Stimulated activated CD8-positive, alpha-beta memory T cell treated with anti-CD3 and anti-CD28 coated beads, Interleukin-4, amount 100 ng/mL, for 24 hours (primary cell): ENCODE data around the gene POLR1F.
"Not testable (repeated sequence)": the region's sequence is repeated elsewhere in the genome, so short reads cannot be mapped to it uniquely, and the experiment has no call there.

ENCODE experiments used
- DNase-seq: peaks from one replicate; pipeline ENCODE4 v3.0.0-alpha.2; 2020; ENCODE audit warnings: low read depth

The POLR1F gene, protein sequence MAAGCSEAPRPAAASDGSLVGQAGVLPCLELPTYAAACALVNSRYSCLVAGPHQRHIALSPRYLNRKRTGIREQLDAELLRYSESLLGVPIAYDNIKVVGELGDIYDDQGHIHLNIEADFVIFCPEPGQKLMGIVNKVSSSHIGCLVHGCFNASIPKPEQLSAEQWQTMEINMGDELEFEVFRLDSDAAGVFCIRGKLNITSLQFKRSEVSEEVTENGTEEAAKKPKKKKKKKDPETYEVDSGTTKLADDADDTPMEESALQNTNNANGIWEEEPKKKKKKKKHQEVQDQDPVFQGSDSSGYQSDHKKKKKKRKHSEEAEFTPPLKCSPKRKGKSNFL

GRCh38 chr7:19708397-19709248, at the start of gene POLR1F:
Gene POLR1F, minus strand, starts transcription at chr7:19709037. Its CDS starts 21 bp downstream, at chr7:19709016.
- peak; percentile 88 for DNase-seq

- no peak for DNase-seq
Measured at GRCh38 chr7:19754521-19755116, 45.8 kb upstream of the POLR1F start.

- DNase-seq: no peak
Measured at GRCh38 chr7:19752020-19752419, 43.2 kb upstream of the POLR1F start.

GRCh38 chr7:19749658-19750057, 40.8 kb upstream of the POLR1F start:
- no peak for DNase-seq

DNA sequence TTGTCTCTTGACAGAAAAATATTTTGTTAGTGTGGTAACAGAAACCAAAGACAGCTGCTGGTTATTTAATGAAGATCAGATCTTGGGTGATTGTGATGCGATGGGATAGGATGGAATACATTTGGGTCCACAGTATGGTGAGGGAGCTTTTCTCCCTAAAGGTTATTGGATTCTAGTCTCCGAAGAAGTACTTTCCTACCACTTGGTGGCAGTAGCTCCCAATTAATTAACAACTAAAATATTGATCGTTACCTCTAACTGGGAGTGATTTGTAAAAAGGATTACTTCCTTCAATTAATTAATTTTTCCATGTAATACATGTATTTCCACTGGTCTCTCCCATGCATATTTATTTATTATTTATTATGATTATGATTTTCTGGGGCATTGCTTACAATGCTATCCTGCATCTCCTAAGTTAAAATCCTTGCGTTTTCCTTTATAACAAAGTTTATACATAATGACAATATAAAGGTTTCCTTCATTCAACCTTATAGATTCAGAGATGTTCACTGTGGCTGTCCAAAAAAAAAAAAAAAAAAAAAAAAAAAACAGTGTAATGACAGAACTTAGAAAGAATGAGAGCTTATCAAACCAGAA, 39.0 kb upstream of the POLR1F start:
- no peak for DNase-seq

- DNase-seq: no peak
Measured at GRCh38 chr7:19744075-19744474, 35.2 kb upstream of the POLR1F start.

DNA sequence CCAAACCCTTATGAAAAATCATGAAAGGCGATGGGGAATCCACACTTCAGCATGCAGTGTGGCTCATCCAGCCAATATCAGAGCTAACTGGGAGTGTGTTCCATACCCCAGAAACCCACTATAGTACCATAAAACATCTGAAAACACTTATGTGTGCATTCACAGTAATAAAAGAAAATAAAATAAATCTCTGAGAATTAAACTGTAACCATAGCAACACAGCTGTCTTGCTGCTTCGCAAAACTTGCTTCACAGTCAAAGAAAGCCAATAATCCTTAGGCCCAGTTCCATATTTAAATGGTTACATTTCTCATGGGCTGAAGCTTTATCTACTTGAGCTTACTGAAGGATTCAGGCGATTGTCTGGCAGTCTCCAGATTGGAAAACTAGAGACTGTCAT, 19.9 kb upstream of the POLR1F start:
- no peak for DNase-seq

GRCh38 chr7:19725770-19726169, 16.9 kb upstream of the POLR1F start:
- DNase-seq: no peak

GRCh38 chr7:19715499-19715898, 6.7 kb upstream of the POLR1F start:
- DNase-seq: no peak

DNA sequence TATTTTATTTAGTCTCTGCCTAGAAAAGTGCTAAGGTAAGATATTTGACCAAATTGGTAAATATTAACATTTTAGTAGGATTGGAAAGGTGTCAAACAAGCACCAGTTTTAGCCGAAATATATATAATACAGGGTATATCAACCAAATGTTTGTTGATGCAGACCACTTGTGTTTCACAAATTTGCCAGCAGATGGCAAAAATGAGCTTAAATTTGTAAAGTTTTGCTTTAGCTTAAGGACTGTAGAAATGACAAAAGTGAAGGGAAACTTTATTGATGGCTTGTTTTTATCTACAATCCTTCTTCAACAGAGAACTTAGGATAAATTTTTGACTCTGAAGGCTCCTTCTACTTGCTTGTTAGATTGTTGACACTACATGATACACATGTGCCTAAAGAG, 4.8 kb upstream of the POLR1F start:
- peak; percentile 20 for DNase-seq

- DNase-seq: no peak
Measured at GRCh38 chr7:19709249-19709578, 377 bp upstream of the POLR1F start.

GRCh38 chr7:19707240-19707639, 1.6 kb downstream of the POLR1F start:
- DNase-seq: no peak

- no peak for DNase-seq
Measured at GRCh38 chr7:19705663-19706062, 3.2 kb downstream of the POLR1F start.

GRCh38 chr7:19701471-19701870, 7.4 kb downstream of the POLR1F start:
- no peak for DNase-seq

DNA sequence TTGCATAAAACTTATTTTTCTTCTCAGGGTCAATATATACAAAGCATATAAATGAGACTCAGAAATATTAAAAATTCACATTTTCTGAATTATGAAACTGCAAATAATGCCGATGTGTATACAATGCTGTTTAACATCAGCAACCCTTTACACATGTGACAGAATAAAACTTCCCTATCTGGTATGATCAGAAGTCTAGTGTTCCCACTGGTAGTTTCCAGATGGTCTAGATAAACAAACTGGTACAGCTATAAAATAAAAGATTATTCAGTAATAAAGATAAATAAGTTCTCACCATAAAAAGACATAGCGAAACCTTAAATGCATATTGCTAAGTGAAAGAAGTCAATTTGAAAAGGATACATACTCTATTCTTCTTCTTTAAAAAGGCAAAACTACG, 7.9 kb downstream of the POLR1F start:
- DNase-seq: no peak

DNA sequence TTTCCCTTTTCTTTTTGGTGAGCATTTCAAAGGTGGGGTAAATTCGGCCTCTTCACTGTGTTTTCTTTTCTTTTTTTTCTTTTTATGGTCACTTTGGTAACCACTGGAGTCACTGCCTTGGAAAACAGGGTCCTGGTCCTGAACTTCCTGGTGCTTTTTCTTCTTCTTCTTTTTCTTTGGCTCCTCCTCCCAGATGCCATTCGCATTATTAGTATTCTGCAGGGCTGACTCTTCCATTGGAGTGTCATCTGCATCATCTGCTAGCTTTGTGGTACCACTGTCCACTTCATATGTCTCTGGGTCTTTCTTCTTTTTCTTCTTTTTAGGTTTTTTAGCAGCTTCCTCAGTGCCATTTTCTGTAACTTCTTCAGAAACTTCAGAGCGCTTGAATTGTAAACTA, 10.5 kb downstream of the POLR1F start:
- DNase-seq: no peak

DNA sequence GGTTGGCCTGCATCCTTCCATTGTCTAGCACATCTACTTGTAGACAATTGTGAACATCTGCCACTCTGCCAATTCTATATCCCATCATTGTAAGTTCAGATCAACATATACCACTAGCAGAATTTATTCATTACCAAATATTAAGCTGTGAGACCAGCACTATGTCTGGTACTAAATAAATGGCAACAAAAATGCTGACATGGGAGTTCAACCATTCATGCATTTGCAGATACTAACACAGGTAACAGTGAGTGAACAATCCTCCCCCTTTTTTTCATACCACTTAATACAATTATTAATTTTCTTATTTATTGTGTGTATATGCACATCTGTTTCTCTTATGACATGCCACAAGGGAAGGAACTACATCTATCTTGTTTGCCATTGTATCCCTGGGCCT, 11.9 kb downstream of the POLR1F start:
- no peak for DNase-seq

DNA sequence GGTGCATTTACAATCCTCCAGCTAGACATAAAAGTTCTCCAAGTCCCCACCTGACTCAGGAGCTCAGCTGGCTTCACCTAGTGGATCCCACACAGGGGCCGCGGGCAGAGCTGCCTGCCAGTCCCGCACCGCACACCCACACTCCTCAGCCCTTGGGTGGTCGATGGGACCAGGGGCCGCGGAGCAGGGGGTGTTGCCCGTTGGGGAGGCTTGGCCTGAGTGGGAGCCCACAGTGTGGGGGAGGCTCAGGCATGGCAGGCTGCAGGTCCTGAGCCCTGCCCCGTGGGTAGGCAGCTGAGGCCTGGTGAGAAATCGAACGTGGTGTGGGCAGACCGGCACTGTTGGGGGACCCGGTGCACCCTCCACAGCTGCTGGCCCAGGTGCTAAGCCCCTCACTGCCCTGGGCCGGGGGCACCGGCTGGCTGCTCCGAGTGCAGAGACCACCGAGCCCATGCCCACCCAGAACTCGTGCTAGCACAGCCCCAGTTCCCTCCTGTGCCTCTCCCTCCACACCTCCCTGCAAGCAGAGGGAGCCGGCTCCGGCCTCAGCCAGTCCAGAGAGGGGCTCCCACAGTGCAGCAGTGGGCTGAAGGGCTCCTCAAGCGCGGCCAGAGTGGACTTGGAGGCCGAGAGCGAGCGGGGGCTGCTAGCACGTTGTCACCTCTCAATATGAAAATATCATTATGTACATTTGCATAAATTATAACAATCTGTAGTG, 16.6 kb downstream of the POLR1F start:
- DNase-seq: no peak

GRCh38 chr7:19690736-19691135, 18.1 kb downstream of the POLR1F start:
- no peak for DNase-seq

DNA sequence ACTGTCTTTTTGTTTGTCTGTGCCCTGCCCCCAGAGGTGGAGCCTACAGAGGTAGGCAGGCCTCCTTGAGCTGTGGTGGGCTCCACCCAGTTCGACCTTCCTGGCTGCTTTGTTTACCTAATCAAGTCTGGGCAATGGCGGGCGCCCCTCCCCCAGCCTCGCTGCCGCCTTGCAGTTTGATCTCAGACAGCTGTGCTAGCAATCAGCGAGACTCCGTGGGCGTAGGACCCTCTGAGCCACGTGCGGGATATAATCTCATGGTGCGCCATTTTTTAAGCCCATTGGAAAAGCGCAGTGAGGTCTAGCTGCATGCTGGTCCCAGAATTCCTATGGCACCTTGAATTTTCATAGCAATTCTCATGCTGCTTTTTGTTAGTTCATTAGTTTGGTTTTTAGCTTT, 19.7 kb downstream of the POLR1F start:
- not testable (repeated sequence) for DNase-seq

DNA sequence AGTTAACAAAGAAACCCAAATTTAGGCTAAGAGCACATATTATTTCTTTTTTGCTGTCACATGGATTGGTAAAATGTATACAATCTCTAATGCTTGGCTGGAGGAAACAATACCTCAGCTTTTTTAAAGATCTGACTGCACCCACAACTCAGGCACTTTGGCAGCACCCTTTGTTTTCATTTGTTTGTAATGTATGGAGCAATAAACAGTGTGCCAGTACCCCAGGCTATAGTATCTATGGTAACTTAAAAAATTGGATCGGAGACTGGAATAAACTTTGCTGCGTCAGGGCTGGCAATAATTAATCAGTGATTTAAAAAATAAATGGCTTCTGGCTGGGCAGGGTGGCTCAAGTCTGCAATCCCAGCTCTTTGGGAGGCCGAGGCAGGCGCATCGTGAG, 27.2 kb downstream of the POLR1F start:
- no peak for DNase-seq

DNA sequence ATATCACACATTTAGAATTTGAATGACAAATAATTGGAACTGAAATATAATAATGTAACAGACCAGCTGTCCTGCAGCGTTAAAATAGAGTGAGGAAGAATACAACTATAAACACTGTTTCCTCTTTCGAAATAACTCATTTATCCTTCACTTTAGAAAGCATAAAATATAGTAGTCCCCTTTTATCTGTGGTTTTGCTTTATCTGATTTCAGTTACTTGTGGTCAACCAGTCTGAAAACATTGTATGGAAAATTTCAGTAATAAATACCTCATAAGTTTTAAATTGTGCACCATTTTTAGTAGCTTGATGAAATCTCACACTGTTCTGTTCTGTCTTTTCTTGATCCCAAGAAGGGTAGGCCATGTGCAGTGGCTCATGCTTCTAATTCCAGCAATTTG, 31.7 kb downstream of the POLR1F start:
- no peak for DNase-seq
